Measurements from ENCODE around the gene MAPT.

GRCh38 chr17:46025060-46025459 lies 130.7 kb downstream of the MAPT start:
- no peak for TF ChIP-seq CTCF (IDR thresholded peaks at IDR 0.05)
- no peak for TF ChIP-seq POLR2AphosphoS5 (IDR thresholded peaks at IDR 0.05)
